HG03108 (cell line): ENCODE results near the gene SCUBE1.
"Not testable (repeated sequence)": the region's sequence is repeated elsewhere in the genome, so short reads cannot be mapped to it uniquely, and the experiment has no call there.

Source experiments
- ATAC-seq: cut with Tn5 transposase; IDR thresholded peaks from one replicate; pipeline ENCODE4 v1.9.1; 2021; ENCODE audit warnings: moderate library complexity; ENCODE audit not compliant: unreplicated experiment

The SCUBE1 gene

GRCh38 chr22:43360576-43360975, 17.4 kb upstream of the SCUBE1 start:
- no peak for ATAC-seq

DNA sequence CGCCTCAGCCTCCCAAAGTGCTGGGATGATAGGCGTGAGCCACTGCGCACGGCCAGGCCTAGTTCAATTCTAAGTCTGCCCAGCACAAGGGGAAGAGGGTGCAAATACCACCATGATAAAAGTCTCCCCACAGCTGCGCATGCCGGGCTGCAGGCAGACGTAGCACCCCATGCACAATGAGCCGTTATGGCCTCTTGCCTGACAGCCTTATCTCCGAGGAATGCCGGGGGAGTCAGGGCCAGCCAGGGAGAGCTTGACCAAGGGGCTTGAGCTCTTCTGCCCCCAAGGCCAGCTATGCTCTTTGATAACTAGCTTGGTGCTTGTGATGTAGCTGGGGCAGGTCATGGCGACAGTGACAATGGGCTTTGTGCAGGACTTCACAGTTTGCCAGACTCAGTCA, 13.7 kb upstream of the SCUBE1 start:
- no peak for ATAC-seq

- ATAC-seq: not testable (repeated sequence)
Observed at GRCh38 chr22:43355688-43356087, 12.5 kb upstream of the SCUBE1 start.

- no peak for ATAC-seq
Observed at GRCh38 chr22:43351966-43352345, 8.8 kb upstream of the SCUBE1 start.

GRCh38 chr22:43349636-43350035, 6.5 kb upstream of the SCUBE1 start:
- no peak for ATAC-seq

GRCh38 chr22:43346521-43346929, 3.4 kb upstream of the SCUBE1 start:
- no peak for ATAC-seq

GRCh38 chr22:43345761-43346301, 2.7 kb upstream of the SCUBE1 start:
- no peak for ATAC-seq

- ATAC-seq: no peak
Observed at GRCh38 chr22:43345356-43345755, 2.2 kb upstream of the SCUBE1 start.

DNA sequence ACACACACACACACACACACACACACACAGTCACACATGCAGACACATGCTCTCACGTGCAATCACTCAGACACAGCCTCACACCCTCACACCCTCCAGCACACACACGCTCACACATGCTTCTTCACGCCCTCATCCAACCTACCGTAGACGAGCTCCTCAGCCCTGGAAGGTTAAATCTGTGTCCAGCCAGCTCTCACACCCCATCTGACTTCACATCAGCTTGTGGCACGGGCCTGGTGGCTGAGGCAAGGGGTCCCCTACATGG, 1.3 kb upstream of the SCUBE1 start:
- no peak for ATAC-seq

DNA sequence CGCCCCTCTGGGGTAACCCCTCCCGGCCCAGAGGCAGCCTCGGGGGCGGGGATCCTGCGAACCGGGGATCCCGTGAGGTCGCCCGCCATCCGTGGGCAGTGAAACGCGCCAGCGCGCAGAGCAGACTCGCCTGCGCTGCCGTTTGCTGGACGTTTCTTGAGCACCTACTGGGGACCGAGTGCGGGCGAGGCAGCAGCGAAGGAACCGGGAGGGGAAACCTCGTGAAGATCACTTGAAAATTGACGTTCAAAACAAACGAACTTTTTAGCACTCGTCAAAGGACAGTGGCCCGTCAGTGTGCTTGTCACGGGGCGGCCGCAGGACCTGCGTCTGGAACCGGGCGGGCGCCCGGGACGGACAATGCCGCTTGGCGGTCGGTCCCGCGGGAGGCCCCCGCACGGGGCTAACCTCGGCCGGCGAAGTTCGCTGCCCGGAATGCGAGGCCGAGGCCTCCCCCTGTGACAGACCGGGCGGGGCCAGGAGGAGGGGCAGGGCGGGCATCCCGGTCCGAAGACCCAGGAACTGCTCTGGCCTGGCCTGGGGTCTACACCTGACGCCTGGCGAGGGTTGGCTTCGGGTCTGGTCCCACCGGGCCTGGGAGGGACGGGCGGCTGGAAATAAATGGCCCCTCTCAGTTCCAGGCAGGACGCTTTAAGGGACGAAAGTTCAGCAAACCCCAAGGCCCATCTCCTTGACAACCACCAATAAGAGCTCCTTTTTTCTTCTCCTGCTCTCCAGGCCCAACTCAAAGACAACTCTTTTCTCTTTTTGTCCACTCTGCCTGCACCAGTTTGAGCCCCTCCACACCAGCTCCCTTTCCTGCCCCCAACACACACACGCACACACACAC, 723 bp upstream of the SCUBE1 start:
- no peak for ATAC-seq

GRCh38 chr22:43342347-43343261, 568 bp downstream of the SCUBE1 start:
- ATAC-seq: no peak

- no peak for ATAC-seq
Observed at GRCh38 chr22:43341565-43341964, 1.6 kb downstream of the SCUBE1 start.

DNA sequence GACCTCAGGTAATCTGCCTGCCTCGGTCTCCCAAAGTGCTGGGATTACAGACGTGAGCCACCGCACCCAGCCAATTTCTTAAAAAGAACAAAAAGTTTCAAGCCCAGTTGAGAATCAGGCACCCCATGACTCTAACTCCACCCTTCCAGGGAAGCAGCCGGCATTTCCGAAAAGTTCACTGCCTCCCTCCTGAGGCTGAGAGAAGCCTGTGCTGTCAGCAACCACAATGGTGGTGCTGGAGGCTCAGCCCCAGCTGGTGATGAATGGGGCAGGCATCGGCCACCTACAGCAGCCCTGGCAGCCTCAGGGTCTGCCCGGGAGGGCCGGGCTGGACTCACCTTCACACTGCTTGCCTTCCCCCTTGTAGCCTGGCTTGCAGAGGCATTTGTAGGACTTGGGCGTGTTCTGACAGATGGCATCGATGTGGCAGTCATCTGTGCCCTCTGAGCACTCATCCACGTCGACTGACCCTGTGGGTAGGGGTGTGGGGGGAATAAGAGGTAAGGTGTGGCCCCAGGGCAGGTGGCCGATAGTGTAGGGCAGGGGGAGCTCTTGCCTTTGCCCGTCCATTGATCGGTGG, 4.3 kb downstream of the SCUBE1 start:
- ATAC-seq: no peak

- ATAC-seq: no peak
Observed at GRCh38 chr22:43337946-43338345, 5.2 kb downstream of the SCUBE1 start.

DNA sequence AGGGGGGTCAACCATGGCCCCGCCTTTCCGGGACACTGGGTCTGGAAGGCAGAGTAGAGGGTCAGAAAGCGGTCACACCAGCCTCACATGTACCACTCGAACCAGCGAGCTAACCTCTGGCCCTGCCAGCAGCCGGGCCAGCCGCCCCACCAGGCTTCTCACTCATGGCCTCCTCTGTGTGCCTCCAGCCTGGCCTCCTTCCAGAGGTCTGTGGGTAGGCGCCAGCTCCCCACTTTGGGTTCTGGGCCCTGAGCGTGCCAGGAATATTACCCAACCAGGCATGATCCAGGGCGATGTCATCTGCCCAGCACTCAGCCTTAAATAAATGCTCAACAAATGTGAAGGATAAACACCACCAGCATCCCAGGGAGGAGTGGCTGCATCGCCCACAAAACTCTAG, 5.8 kb downstream of the SCUBE1 start:
- ATAC-seq: no peak

DNA sequence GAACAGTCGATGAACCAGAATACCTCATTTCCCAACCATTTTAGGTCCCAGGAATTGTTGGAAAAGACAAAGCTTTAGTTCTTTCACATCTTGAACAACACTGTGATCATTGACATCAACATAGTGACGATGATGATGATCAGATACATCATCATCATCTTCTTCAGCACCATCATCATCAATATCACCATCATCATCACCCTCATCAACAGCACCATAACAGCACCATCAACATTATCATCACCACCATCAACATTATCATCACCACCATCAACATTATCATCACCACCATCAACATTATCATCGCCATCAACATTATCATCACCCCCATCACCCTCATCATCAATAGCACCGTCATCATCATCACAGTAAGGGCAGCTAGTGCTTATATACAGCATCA, 8.8 kb downstream of the SCUBE1 start:
- no peak for ATAC-seq

DNA sequence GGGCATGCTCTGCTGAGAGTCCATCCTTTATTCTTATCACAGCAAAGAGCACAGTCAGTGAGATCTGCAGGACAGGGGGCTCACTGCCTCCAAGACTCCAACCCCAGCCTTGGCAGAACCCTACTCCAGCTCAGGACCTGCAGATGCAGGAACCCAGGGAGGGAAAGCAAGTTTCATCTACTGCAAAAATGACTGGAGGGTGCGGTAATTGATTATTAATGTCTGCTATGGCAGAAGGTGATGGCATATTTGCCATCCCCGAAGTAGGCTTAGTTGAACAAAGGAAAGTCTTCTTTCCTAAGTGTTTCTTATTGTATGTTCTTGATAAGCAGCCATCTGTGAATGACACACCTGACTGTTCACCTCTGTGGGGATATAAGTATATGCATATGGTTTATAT, 9.2 kb downstream of the SCUBE1 start:
- ATAC-seq: no peak

DNA sequence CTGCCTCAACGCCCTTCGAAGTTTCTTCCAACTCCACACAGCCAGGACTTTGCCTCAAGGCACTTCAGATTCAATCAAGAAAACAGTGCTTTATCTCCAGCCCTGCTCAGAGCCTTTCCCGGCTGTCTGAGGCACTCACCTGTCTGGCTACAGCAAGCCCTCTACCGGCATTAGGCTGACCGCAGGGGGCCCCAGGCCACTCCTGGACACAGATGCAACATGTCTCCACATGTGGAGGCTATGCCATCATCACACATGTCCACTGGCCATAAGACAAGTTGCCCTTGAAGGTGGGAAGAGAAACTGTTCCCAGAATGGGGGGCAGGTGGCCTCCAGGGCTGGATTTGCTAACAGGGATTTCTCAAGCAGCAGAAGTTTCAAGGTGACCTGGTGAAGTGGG, 10.0 kb downstream of the SCUBE1 start:
- ATAC-seq: no peak

DNA sequence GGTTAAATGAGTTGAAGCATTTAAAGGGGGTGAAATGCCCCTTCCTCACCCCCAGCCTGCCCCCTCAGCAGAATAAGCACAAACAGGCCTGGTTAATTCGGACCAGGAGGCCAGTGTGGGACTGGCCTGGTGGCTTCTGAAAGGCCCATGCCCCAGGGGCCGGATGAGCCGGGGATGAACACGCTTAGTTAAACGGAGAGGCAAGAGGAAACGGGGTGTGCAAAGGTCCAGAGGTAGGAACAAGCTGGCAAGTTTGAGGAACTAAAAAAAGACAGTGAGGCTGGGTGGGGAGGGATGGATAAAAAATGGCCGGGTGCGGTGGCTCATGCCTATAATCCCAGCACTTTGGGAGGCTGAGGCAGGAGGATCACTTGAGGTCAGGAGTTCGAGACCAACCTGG, 11.5 kb downstream of the SCUBE1 start:
- no peak for ATAC-seq

DNA sequence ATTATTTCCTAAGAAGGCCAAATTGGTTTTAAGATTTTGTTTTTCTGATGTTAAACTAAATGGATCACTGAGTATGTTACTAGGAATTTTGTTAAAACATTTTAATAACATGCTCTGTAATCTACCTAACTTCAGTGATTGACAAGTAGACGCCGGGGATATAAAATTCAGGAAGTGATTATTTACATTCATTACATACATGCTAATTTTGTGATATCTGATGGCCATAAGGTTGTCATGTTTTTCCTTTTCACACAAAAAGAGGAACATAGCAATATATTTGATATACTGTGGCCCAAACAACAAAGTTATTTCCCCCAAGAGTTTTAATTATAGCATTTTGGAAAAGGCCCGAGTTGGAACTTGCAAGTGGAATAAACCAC, 12.1 kb downstream of the SCUBE1 start:
- ATAC-seq: no peak

DNA sequence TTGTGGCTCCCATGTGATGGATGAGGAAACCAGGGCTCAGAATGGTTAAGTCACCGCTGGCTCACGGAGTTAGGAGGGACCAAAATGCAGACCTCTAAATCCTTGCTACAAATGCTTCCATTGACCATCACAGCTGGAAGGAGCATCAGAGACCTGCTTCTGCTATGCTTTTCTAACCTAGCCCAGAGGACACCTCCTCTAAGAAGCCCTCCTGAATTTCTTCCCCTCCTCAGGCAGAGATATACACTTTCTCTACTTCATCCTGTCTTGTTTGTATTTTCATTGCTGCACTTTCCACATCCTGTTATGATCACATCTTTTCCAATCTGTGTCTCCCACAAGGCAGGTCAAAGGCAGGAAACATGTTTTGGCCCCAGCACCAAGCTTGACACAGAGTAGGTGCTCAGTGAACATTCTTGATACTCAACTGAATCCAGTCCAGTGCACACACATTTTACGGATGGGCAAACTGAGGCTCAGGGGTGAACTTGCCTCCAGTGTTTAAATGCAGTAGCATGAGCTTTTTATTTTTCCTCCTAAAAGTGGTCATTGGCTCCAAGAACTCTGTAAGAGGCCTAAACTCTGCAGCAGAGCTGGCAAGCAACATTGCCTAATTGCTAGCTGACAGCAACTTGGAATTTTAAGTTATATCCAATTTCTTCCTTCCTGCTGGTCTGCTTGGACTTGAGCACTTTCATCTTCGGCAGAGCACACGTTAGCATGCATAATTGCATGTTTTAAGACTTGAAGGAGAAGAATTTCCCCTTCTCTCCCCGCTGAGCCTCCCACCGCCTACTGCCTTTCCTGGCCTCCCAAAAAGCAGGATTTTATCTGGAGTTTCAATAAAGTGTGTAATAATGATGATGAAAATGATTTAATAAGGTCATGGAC, 12.7 kb downstream of the SCUBE1 start:
- ATAC-seq: no peak
